ENCODE measurements around the gene CD82.
A peak's percentile ranks its signal among the peaks of the same experiment; 100 is the strongest.

CD82 gene

GRCh38 chr11:44595964-44596381 lies 30.5 kb downstream of the CD82 start:
- CTCF ChIA-PET = interaction anchor here (0.7 to 0.9 kb wide), 2 partner anchors 13 to 21 kb away, joined by 3 read pairs; no protein-coding TSS in a partner anchor
- 0 out of 2 replicates have a peak overlapping the region, but pooled peaks have one; percentile 14 for H3K27ac ChIP-seq
- DNase-seq (ENCODE audit: low spot score) = no peak
- POLR2A ChIA-PET (ENCODE audit: low non-redundant PET) = no interaction called here
- no peak for TF ChIP-seq CTCF (conservative IDR thresholded peaks at IDR 0.05; ENCODE audit: low read depth)

GRCh38 chr11:44596525-44597276 lies 31.2 kb downstream of the CD82 start:
- CTCF ChIA-PET = interaction anchor here (0.7 to 1.2 kb wide), 3 partner anchors 13 to 20 kb away, joined by 3 to 4 read pairs (median 3); no protein-coding TSS in a partner anchor
- H3K27ac ChIP-seq = peak overlapping the region; percentile 14; the same call in 1 of the 2 replicates
- POLR2A ChIA-PET (ENCODE audit: low non-redundant PET) = no interaction called here
- TF ChIP-seq CTCF (conservative IDR thresholded peaks at IDR 0.05; ENCODE audit: low read depth) = no peak
- no peak for DNase-seq (ENCODE audit: low spot score)

DNA sequence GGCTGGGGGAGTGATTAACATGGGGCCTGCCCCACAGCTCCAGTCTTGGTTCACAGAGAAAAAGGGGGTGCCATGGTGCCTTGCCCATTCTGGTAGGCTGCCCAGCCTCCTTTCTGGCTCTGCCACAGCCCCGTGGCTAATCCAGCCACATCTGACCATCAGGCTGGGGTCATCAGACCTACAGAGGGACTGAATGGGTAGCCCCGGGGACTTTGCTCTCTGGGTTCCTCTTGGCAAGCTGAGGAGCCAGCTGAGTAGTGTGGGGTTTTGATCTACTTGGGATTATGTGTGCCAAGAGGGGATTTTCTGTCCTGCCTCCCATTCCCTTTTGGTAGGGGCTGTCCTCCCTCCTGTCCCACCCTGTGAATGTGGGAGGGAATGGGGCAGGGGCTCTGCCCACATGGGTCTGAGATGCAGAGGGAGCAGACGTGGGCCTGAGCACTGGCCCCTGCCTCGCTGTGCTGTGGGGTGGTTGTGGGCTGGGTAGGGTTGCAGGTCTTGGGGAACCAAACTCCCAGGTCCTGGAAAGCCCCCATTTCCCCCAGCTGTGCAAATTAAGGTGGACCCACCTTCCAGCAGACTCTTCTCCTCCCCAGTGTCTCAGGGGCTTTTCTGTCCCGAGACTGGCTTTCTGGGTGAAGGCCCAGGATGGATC lies 32.0 kb downstream of the CD82 start:
- no peak overlapping the region; the same call in 1 of the 2 replicates for H3K27ac ChIP-seq
- DNase-seq (ENCODE audit: low spot score) = no peak
- no peak for TF ChIP-seq CTCF (conservative IDR thresholded peaks at IDR 0.05; ENCODE audit: low read depth)
- POLR2A ChIA-PET (ENCODE audit: low non-redundant PET) = no interaction called here
- CTCF ChIA-PET = interaction anchor here (0.6 to 1.2 kb wide), 2 partner anchors 19 to 1286 kb away, joined by 4 to 5 read pairs; no protein-coding TSS in a partner anchor

- DNase-seq (ENCODE audit: low spot score) = no peak
- no peak overlapping the region for H3K27ac ChIP-seq
- ChIA-PET POLR2A (ENCODE audit: low non-redundant PET) (no interaction called here), CTCF (interaction anchor here (0.9 kb wide), 1 partner anchor 18 kb away, joined by 3 read pairs; no protein-coding TSS in a partner anchor)
- TF ChIP-seq CTCF (conservative IDR thresholded peaks at IDR 0.05; ENCODE audit: low read depth) = no peak
These were observed 33.4 kb downstream of the CD82 start for GRCh38 chr11:44598831-44599230.

- DNase-seq (ENCODE audit: low spot score) = no peak
- H3K27ac ChIP-seq = no peak overlapping the region
- TF ChIP-seq CTCF (conservative IDR thresholded peaks at IDR 0.05; ENCODE audit: low read depth) = no peak
- ChIA-PET POLR2A (ENCODE audit: low non-redundant PET) (no interaction called here), CTCF (no interaction called here)
These were observed 34.8 kb downstream of the CD82 start for GRCh38 chr11:44600261-44600660.

DNA sequence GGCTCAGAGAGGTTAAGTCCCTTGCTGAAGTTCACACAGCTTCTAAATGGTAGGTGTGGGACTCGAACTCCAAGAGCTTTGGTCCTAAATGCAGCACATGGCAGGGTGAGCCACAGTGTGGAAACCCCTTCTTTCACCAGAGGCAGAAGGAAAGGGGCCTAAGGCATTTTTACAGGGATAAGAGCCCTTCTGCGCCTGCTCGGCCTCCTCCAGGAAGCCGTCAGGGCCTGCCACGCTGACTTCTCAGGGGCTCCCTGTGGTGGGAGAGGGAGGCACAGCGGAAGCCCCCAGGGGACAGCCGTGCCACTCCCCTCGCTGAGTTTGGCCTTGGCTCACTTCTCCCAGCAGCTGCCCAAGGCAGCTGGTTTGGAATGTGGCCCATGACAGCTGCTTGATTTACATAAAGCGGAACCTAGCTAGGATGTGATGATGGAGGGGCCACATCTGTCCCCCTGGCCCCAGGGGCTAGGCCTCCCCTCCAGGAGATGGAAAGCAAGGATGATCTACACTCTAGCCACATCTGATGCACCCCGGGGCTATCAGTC lies 35.4 kb downstream of the CD82 start:
- CTCF ChIA-PET = interaction anchor here (1.5 kb wide), 1 partner anchor 16 kb away, joined by 4 read pairs; no protein-coding TSS in a partner anchor
- no peak for TF ChIP-seq CTCF (conservative IDR thresholded peaks at IDR 0.05; ENCODE audit: low read depth)
- no peak overlapping the region for H3K27ac ChIP-seq
- POLR2A ChIA-PET (ENCODE audit: low non-redundant PET) = no interaction called here
- no peak for DNase-seq (ENCODE audit: low spot score)
